Hepatocyte (in vitro differentiated cells): Measurements from ENCODE around the gene MRTFA.

Experiments
- CTCF ChIP-seq: fragments of 200-600 bp; sonication (generic); IDR thresholded peaks from 2 replicates; pipeline ENCODE4 v1.5.1; 2016; ENCODE audit warnings: antibody characterized with exemption, mild to moderate bottlenecking; ENCODE audit not compliant: poor library complexity
- EZH2 ChIP-seq: fragments of 200-600 bp; sonication (generic); IDR thresholded peaks from 2 replicates; pipeline ENCODE4 v1.6.1; 2016; ENCODE audit warnings: antibody characterized with exemption, mild to moderate bottlenecking, borderline replicate concordance

GRCh38 chr22:40616578-40616977, 19.9 kb downstream of the MRTFA start:
- no peak for TF ChIP-seq CTCF
- TF ChIP-seq EZH2: no peak
